ENCODE results near the gene RBMS3. TPM values are rescaled to one million over a fixed set of nuclear protein-coding genes. Genes with fewer than 3 reads are reported as not detected.

The RBMS3 gene
- total RNA-seq, 2 experiments from 2014 or later, result 0.15 to 3.0 TPM

DNA sequence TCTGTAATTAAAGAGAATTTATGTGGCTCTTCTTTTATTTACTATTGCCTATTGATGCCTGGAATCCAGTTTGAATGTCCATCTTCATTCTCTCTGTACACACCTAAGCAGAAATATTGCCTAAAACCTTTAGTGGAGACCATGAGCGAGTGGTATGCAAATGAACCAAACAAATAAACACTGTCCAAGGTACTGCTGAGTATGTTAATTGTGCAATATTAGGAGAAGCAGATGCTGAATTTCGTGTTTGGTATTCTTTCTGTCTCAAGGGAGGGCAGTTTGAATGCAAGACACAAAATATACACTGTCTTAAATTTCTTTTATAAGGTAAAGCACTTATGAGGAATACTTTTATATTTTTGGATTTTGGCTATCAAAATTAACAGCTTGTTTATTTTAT is 440.9 kb downstream of the RBMS3 start:
- CTCF ChIA-PET, result no interaction called here
- H3K4me1 Mint-ChIP-seq, result no peaks in the 10 kb centered on the region
- DNase-seq, result no peak
- ATAC-seq, result no peak
- H3K36me3 Mint-ChIP-seq, result no peaks in the 10 kb centered on the region
- no peak overlapping the region for H3K4me3 Mint-ChIP-seq
- H3K9me3 Mint-ChIP-seq (ENCODE audit: low read depth), result peaks cover 5% of the 10 kb centered on the region
- no peak overlapping the region for H3K27ac Mint-ChIP-seq
- H3K27me3 Mint-ChIP-seq, result no peaks in the 10 kb centered on the region

DNA sequence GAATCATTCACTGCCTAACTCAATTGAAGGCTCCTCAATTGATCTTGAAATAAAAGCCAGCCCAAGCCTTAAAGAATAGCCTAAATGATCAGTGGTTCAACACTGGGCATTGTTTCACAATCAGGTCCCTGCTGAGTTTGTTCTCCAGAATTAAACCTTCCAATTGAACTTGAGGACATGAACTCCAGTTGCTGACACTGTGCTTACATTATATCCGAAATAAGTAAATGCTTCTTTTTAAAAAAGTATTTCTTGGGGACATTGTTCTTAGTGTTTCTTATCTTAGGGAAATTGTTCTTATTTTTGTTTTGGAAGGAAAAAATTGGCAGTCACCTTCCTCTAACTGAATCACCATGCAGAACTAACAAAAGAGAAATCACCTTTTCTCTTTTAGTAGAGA is 450.2 kb downstream of the RBMS3 start:
- no peaks in the 10 kb centered on the region for H3K36me3 Mint-ChIP-seq
- no peak overlapping the region for H3K27ac Mint-ChIP-seq
- DNase-seq (no peak), ATAC-seq (no peak)
- CTCF ChIA-PET, result no interaction called here
- no peak overlapping the region for H3K4me3 Mint-ChIP-seq
- H3K27me3 Mint-ChIP-seq, result no peaks in the 10 kb centered on the region
- H3K9me3 Mint-ChIP-seq (ENCODE audit: low read depth), result peaks cover under 1% of the 10 kb centered on the region
- H3K4me1 Mint-ChIP-seq, result no peaks in the 10 kb centered on the region

DNA sequence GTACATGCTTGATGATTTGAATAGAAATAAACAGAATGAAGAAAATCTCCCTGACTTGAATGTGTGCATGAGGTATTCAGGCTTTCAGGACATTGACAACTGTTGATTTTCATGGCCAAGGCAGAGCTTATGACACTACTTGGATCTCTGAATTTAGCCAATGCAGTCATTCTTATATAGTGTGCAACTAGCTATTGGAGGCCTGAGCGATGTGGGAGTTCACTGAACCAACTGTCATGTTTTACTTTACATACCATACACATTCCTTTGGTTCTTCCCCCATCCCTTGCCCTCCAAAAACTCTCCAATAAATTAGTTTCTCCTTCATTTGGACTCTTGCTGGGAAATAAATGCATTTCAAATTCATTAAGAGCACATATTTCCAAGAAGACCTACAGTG is 460.4 kb downstream of the RBMS3 start:
- H3K4me3 Mint-ChIP-seq, result no peak overlapping the region
- CTCF ChIA-PET, result no interaction called here
- H3K27me3 Mint-ChIP-seq, result no peaks in the 10 kb centered on the region
- H3K4me1 Mint-ChIP-seq, result no peaks in the 10 kb centered on the region
- H3K27ac Mint-ChIP-seq, result no peak overlapping the region
- no peaks in the 10 kb centered on the region for H3K36me3 Mint-ChIP-seq
- H3K9me3 Mint-ChIP-seq (ENCODE audit: low read depth), result peaks cover 2% of the 10 kb centered on the region
- DNase-seq (no peak), ATAC-seq (no peak)

- H3K27me3 Mint-ChIP-seq, result peaks cover 2% of the 10 kb centered on the region
- CTCF ChIA-PET, result no interaction called here
- no peaks in the 10 kb centered on the region for H3K36me3 Mint-ChIP-seq
- H3K27ac Mint-ChIP-seq, result no peak overlapping the region
- DNase-seq (no peak), ATAC-seq (no peak)
- H3K4me1 Mint-ChIP-seq, result no peaks in the 10 kb centered on the region
- no peak overlapping the region for H3K4me3 Mint-ChIP-seq
- peaks cover 2% of the 10 kb centered on the region for H3K9me3 Mint-ChIP-seq (ENCODE audit: low read depth)
Observed at GRCh38 chr3:29745232-29745870, 464.5 kb downstream of the RBMS3 start.

- no peak overlapping the region for H3K27ac Mint-ChIP-seq
- no peaks in the 10 kb centered on the region for H3K4me1 Mint-ChIP-seq
- CTCF ChIA-PET, result no interaction called here
- no peak for ATAC-seq
- no peak overlapping the region for H3K4me3 Mint-ChIP-seq
- no peak for DNase-seq
- no peaks in the 10 kb centered on the region for H3K36me3 Mint-ChIP-seq
- peaks cover 2% of the 10 kb centered on the region for H3K27me3 Mint-ChIP-seq
- no peaks in the 10 kb centered on the region for H3K9me3 Mint-ChIP-seq (ENCODE audit: low read depth)
Observed at GRCh38 chr3:29746163-29746760, 465.4 kb downstream of the RBMS3 start.

GRCh38 chr3:29747991-29748390 is 467.1 kb downstream of the RBMS3 start:
- Mint-ChIP-seq H3K27me3 (peaks cover 2% of the 10 kb centered on the region), H3K4me1 (no peaks in the 10 kb centered on the region), H3K36me3 (no peaks in the 10 kb centered on the region), H3K4me3 (no peak overlapping the region), H3K9me3 (ENCODE audit: low read depth) (peaks cover 2% of the 10 kb centered on the region), H3K27ac (no peak overlapping the region)
- DNase-seq (no peak), ATAC-seq (no peak)
- CTCF ChIA-PET, result no interaction called here

DNA sequence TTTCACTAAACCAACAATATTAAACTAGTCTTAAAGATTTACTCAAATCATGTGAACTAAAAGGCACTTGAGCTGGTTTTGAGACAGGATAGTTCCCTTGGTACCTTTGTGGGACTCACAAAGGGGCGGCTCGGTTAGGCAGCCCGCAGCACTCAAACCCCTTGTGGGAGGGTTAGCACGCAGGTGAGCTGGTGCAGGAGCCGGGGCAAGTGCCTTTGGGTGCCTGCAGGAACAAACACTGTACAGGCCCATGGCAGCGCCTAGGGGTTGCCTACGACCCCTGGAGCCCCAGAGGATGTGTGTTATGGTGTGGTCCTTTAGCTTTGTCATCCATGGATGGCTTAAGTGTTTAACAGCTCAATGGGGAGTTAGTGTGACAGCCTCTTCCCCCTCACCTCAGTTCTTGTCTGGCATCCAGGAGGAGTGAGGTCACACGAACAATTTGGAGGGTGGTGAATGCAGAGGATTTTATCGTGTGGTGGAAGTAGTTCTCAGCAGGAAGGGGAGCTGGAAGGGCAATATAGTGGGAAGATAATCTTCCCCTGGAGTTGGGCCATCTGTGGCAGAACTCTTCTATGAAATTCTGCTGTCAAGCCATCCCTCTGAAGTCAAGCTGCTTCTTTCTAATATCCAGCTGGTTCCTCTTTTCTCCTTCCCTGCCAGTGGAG is 470.9 kb downstream of the RBMS3 start:
- ATAC-seq (no peak), DNase-seq (no peak)
- Mint-ChIP-seq H3K27ac (no peak overlapping the region), H3K4me3 (no peak overlapping the region), H3K9me3 (ENCODE audit: low read depth) (peaks cover 2% of the 10 kb centered on the region), H3K36me3 (no peaks in the 10 kb centered on the region), H3K4me1 (no peaks in the 10 kb centered on the region), H3K27me3 (peaks cover 2% of the 10 kb centered on the region)
- CTCF ChIA-PET, result no interaction called here

- Mint-ChIP-seq H3K9me3 (ENCODE audit: low read depth) (peaks cover 2% of the 10 kb centered on the region), H3K4me1 (no peaks in the 10 kb centered on the region), H3K27me3 (no peaks in the 10 kb centered on the region), H3K4me3 (no peak overlapping the region), H3K27ac (no peak overlapping the region), H3K36me3 (no peaks in the 10 kb centered on the region)
- DNase-seq, result no peak
- CTCF ChIA-PET, result no interaction called here
- ATAC-seq, result no peak
Observed at GRCh38 chr3:29754346-29754745, 473.5 kb downstream of the RBMS3 start.

- ATAC-seq, result no peak
- Mint-ChIP-seq H3K36me3 (no peaks in the 10 kb centered on the region), H3K4me3 (no peak overlapping the region), H3K27me3 (no peaks in the 10 kb centered on the region), H3K27ac (no peak overlapping the region), H3K4me1 (no peaks in the 10 kb centered on the region), H3K9me3 (ENCODE audit: low read depth) (peaks cover 2% of the 10 kb centered on the region)
- no peak for DNase-seq
- CTCF ChIA-PET, result interaction anchor here (0.8 kb wide), 1 partner anchor 8 kb away, joined by 3 read pairs; no protein-coding TSS in a partner anchor
Observed at GRCh38 chr3:29755416-29755815, 474.5 kb downstream of the RBMS3 start.

DNA sequence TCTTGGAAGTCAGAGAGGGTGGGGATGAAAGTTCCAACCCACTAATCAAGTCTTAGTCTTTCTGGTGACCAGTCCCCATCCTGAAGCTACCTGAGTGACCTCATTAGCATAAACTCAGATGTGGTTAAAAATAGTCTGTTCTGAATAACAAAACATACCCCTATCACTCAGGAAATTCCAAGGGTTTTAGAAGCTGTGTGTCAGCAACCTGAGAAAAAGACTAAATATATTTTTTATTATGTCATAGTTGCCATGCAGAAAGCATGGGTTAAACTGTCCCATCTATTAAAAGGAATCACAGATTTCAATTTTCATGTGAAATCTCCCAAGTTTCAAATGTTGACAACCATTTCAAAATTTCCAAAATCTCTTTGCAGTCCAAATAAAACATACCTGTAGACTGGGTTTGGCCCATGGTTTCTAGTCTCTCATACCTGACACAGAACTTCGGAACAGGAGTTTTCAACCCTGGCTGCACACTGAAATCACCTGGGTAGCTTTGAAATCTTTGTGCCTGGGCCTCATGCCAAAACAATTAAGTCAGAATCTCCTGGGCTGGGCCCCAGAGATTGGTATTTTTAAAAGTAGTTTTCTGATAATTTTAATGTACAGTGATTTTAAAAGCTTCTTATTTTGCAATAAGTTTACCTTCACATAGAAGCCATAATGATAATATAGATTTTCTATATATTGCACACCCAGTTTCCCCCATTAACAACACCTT is 476.3 kb downstream of the RBMS3 start:
- CTCF ChIA-PET, result no interaction called here
- H3K27ac Mint-ChIP-seq, result no peak overlapping the region
- no peaks in the 10 kb centered on the region for H3K36me3 Mint-ChIP-seq
- H3K4me1 Mint-ChIP-seq, result no peaks in the 10 kb centered on the region
- ATAC-seq (no peak), DNase-seq (no peak)
- H3K4me3 Mint-ChIP-seq, result no peak overlapping the region
- H3K9me3 Mint-ChIP-seq (ENCODE audit: low read depth), result no peaks in the 10 kb centered on the region
- H3K27me3 Mint-ChIP-seq, result no peaks in the 10 kb centered on the region

DNA sequence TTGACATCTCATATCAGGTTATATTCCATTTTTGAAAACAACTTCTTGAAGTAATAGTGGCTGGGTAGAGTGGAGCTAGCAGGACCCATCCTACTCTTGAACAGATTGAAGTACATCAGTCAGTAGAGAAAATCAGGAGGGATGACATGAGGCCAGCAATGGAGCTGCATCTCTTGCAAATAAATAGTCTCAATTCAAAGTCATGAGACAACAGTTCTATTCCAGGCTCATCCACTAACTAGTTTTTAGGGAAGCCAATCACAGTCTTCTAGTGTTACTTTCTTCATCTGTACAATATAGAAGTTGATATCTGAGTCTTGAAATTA is 477.2 kb downstream of the RBMS3 start:
- DNase-seq, result no peak

GRCh38 chr3:29758434-29759322 is 477.8 kb downstream of the RBMS3 start:
- CTCF ChIA-PET, result no interaction called here

More for the DNA sequence above, 477.2 kb downstream of the RBMS3 start:
- H3K4me1 Mint-ChIP-seq, result no peaks in the 10 kb centered on the region
- H3K36me3 Mint-ChIP-seq, result no peaks in the 10 kb centered on the region
- H3K27me3 Mint-ChIP-seq, result no peaks in the 10 kb centered on the region
- no peak for ATAC-seq
- CTCF ChIA-PET, result no interaction called here
- H3K4me3 Mint-ChIP-seq, result no peak overlapping the region
- no peaks in the 10 kb centered on the region for H3K9me3 Mint-ChIP-seq (ENCODE audit: low read depth)
- H3K27ac Mint-ChIP-seq, result no peak overlapping the region

More at GRCh38 chr3:29758434-29759322, 477.8 kb downstream of the RBMS3 start:
- no peaks in the 10 kb centered on the region for H3K9me3 Mint-ChIP-seq (ENCODE audit: low read depth)
- no peak overlapping the region for H3K4me3 Mint-ChIP-seq
- no peaks in the 10 kb centered on the region for H3K27me3 Mint-ChIP-seq
- no peaks in the 10 kb centered on the region for H3K36me3 Mint-ChIP-seq
- H3K27ac Mint-ChIP-seq, result no peak overlapping the region
- DNase-seq (no peak), ATAC-seq (no peak)
- H3K4me1 Mint-ChIP-seq, result no peaks in the 10 kb centered on the region

All from activated CD8-positive, alpha-beta memory T cell treated with anti-CD3 and anti-CD28 coated beads, Interleukin-2, amount 10 ng/mL, durations not matched to agents 7 days and 5 days (primary cell).